T1000 (cell line): Measurements from ENCODE around the gene PHKG2.

Experiments used
- DNase-seq: peaks from one replicate; lab custom pipeline; 2025; ENCODE audit warnings: mixed read lengths; lab: John Stamatoyannopoulos, UW

PHKG2 gene

GRCh38 chr16:30757316-30757715 is 9.1 kb downstream of the PHKG2 start:
- no peak for DNase-seq

- DNase-seq, result no peak
Measured at GRCh38 chr16:30758988-30759491, 10.8 kb downstream of the PHKG2 start.

- DNase-seq, result no peak
Measured at GRCh38 chr16:30760001-30760559, 11.9 kb downstream of the PHKG2 start.

- DNase-seq, result no peak
Measured at GRCh38 chr16:30760577-30761426, 12.6 kb downstream of the PHKG2 start.

- no peak for DNase-seq
Measured at GRCh38 chr16:30761427-30761927, 13.3 kb downstream of the PHKG2 start.

GRCh38 chr16:30761928-30762902 is 14.0 kb downstream of the PHKG2 start, which contains the start of the genes CFAP119 and RNF40:
CFAP119 (minus strand) TSS chr16:30762062; CDS start chr16:30761748, 314 bp downstream.
RNF40 (plus strand) TSS chr16:30762322; CDS start chr16:30762546, 224 bp downstream.
- DNase-seq, result peak; percentile 97

- no peak for DNase-seq
Measured at GRCh38 chr16:30762991-30763725, 14.9 kb downstream of the PHKG2 start.

- no peak for DNase-seq
Measured at GRCh38 chr16:30764086-30764485, 15.9 kb downstream of the PHKG2 start.

GRCh38 chr16:30764816-30765465 is 16.7 kb downstream of the PHKG2 start:
- no peak for DNase-seq

- DNase-seq, result no peak
Measured at GRCh38 chr16:30766206-30766932, 18.1 kb downstream of the PHKG2 start.

GRCh38 chr16:30766933-30767284 is 18.7 kb downstream of the PHKG2 start:
- no peak for DNase-seq

- no peak for DNase-seq
Measured at GRCh38 chr16:30767767-30768465, 19.7 kb downstream of the PHKG2 start.

- DNase-seq, result no peak
Measured at GRCh38 chr16:30768583-30769181, 20.5 kb downstream of the PHKG2 start.

GRCh38 chr16:30769379-30770089 is 21.3 kb downstream of the PHKG2 start:
- DNase-seq, result no peak

- no peak for DNase-seq
Measured at GRCh38 chr16:30771726-30772125, 23.5 kb downstream of the PHKG2 start.

- DNase-seq, result no peak
Measured at GRCh38 chr16:30773826-30774225, 25.6 kb downstream of the PHKG2 start.

- DNase-seq, result no peak
Measured at GRCh38 chr16:30774367-30775130, 26.3 kb downstream of the PHKG2 start.

GRCh38 chr16:30775131-30775391 is 26.8 kb downstream of the PHKG2 start:
- DNase-seq, result no peak
